Uterus (tissue), 2 donors: ENCODE data around the gene NELL1.

Experiments
- POLR2A ChIP-seq, 2 donors: fragments of 450-650 bp; IDR thresholded peaks; one replicate each; pipeline ENCODE4 v1.6.1; 2016; ENCODE audit warnings: antibody characterized with exemption in 2 of 2, mild to moderate bottlenecking in 1 of 2, moderate library complexity in 1 of 2
- TF ChIP-seq, protein P1 (sequence below), 4 experiments: fragments of 200-600 bp in 2 of 4; fragments of 450-650 bp in 2 of 4; sonication (generic) in 2 of 4; IDR thresholded peaks; one replicate each; pipeline ENCODE4 v1.5.1; 2016 to 2019; ENCODE audit warnings: antibody characterized with exemption in 4 of 4, mild to moderate bottlenecking in 2 of 4, moderate library complexity in 1 of 4

DNA sequence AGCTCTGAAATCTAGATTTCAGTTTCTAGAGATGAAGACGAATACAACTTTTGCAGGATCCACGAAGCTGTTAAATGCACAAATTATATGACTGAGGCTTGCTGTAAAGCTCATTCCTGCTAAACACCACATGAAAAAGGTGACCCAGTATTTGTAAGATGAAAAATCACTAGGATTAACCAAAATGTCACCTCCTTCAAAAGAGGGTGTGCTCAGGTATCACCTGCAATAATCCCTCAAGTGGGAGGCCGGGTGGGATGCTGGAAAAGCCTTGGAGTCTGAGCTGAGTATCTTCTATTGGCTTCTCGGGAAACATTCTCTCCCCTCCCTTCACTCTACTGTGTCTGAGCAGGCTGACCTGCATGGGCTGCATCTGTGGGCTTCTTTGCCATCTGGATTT is 195.8 kb downstream of the NELL1 start:
- TF ChIP-seq, protein P1, sequence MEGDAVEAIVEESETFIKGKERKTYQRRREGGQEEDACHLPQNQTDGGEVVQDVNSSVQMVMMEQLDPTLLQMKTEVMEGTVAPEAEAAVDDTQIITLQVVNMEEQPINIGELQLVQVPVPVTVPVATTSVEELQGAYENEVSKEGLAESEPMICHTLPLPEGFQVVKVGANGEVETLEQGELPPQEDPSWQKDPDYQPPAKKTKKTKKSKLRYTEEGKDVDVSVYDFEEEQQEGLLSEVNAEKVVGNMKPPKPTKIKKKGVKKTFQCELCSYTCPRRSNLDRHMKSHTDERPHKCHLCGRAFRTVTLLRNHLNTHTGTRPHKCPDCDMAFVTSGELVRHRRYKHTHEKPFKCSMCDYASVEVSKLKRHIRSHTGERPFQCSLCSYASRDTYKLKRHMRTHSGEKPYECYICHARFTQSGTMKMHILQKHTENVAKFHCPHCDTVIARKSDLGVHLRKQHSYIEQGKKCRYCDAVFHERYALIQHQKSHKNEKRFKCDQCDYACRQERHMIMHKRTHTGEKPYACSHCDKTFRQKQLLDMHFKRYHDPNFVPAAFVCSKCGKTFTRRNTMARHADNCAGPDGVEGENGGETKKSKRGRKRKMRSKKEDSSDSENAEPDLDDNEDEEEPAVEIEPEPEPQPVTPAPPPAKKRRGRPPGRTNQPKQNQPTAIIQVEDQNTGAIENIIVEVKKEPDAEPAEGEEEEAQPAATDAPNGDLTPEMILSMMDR (IDR thresholded peaks at IDR 0.05), result no peak
- TF ChIP-seq POLR2A (IDR thresholded peaks at IDR 0.05), result no peak
